Endothelial cell (in vitro differentiated cells): ENCODE measurements around the gene UCHL1. TPM values are rescaled to one million over a fixed set of nuclear protein-coding genes. Genes with fewer than 3 reads are reported as not detected.

Experiments used
- DNase-seq: peaks from one replicate; pipeline ENCODE4 v3.0.0; 2021; ENCODE audit warnings: low spot score
- H3K27ac Mint-ChIP-seq: one replicate; pipeline ENCODE4 v1.8.0; 2021; ENCODE audit warnings: mixed read lengths, inconsistent platforms; ENCODE audit not compliant: unreplicated experiment
- H3K27me3 Mint-ChIP-seq: one replicate; pipeline ENCODE4 v1.8.0; 2021; ENCODE audit warnings: mild to moderate bottlenecking, moderate library complexity, mixed read lengths, inconsistent platforms; ENCODE audit not compliant: unreplicated experiment
- H3K36me3 Mint-ChIP-seq: one replicate; pipeline ENCODE4 v1.8.0; 2021; ENCODE audit warnings: mild to moderate bottlenecking, low read depth, mixed read lengths, inconsistent platforms; ENCODE audit not compliant: unreplicated experiment
- H3K4me1 Mint-ChIP-seq: one replicate; pipeline ENCODE4 v1.8.0; 2021; ENCODE audit warnings: mild to moderate bottlenecking, mixed read lengths, inconsistent platforms; ENCODE audit not compliant: unreplicated experiment
- H3K4me3 Mint-ChIP-seq: one replicate; pipeline ENCODE4 v1.8.0; 2021; ENCODE audit warnings: mild to moderate bottlenecking, mixed read lengths, inconsistent platforms; ENCODE audit not compliant: unreplicated experiment
- H3K9me3 Mint-ChIP-seq: one replicate; pipeline ENCODE4 v1.8.0; 2021; ENCODE audit warnings: mixed read lengths, inconsistent platforms; ENCODE audit not compliant: unreplicated experiment
- CTCF ChIP-seq: fragments of 200-600 bp; sonication (generic); IDR thresholded peaks from one replicate; pipeline ENCODE4 v1.5.0; 2021; ENCODE audit warnings: antibody characterized with exemption; ENCODE audit not compliant: unreplicated experiment
- total RNA-seq: library from RNA; stranded (reverse); fragmentation: NEBNext Ultra II Directional; extraction: Animal tissue kit (Norgen Biotek cat#: 25700); gene quantifications from one replicate; pipeline ENCODE4 v1.2.1, GENCODE V29; 2021; ENCODE audit not compliant: unreplicated experiment

UCHL1 gene
- total RNA-seq, 1 donor from 2014 or later = 397 TPM

GRCh38 chr4:41315862-41316261, 59.1 kb downstream of the UCHL1 start:
- peaks cover 2% of the 10 kb centered on the region for H3K4me1 Mint-ChIP-seq
- no peak for TF ChIP-seq CTCF
- H3K27ac Mint-ChIP-seq = peak overlapping the region; percentile 50
- H3K27me3 Mint-ChIP-seq = peaks cover 4% of the 10 kb centered on the region
- DNase-seq = no peak
- no peak overlapping the region for H3K4me3 Mint-ChIP-seq
- H3K9me3 Mint-ChIP-seq = no peaks in the 10 kb centered on the region
- H3K36me3 Mint-ChIP-seq = peaks cover 7% of the 10 kb centered on the region

Other genes starting within 250 kb of the UCHL1 start
- 103 TPM for gene APBB2, start 42.4 kb upstream of the UCHL1 start, total RNA-seq